GM12878 (cell line): Measurements from ENCODE around the gene SETD2. TPM values are rescaled to one million over a fixed set of nuclear protein-coding genes. Genes with fewer than 3 reads are reported as not detected.

Experiments used
- ATAC-seq: fragments of 200-7000 bp; cut with Tn5 transposase; 3 replicates; pipeline ENCODE4 v1.9.1; 2020; ENCODE audit warnings: mild to moderate bottlenecking, moderate library complexity
- BruUV-seq: library from RNA; stranded (reverse); fragments of 400-500 nt; replicated peaks from 2 replicates; lab custom pipeline; 2021; lab: Mats Ljungman, UMichigan
- CTCF ChIA-PET: fragments of 300-600 bp; sonication (Branson Sonifier 250); formaldehyde crosslinking; extraction: SDS; loops from one replicate; lab custom pipeline; 2021; ENCODE audit warnings: inconsistent platforms; lab: Yijun Ruan, JAX
- POLR2A ChIA-PET: fragments of 350-600 bp; formaldehyde crosslinking; extraction: SDS; loops from one replicate; lab custom pipeline; 2021; ENCODE audit warnings: inconsistent platforms; lab: Charles Lee
- RAD21 ChIA-PET: fragments of 300-600 bp; sonication (Branson Sonifier 250); formaldehyde crosslinking; loops from one replicate; lab custom pipeline; 2023; ENCODE audit warnings: antibody characterized with exemption; ENCODE audit not compliant: unreplicated experiment; lab: Charles Lee
- SMC1A ChIA-PET: fragments of 300-600 bp; sonication (Branson Sonifier 250); formaldehyde crosslinking; loops from one replicate; lab custom pipeline; 2023; ENCODE audit not compliant: unreplicated experiment, uncharacterized antibody; lab: Charles Lee
- DNase-seq: peaks from one replicate; pipeline ENCODE4 v3.0.0-alpha.2; 2011; ENCODE audit warnings: low read depth, low spot score
- FAIRE-seq: peaks from 3 replicates; lab custom pipeline; 2011; peaks lifted over from hg19 to GRCh38; lab: Jason Lieb, UNC
- H2AFZ ChIP-seq: 2 replicates; pipeline ENCODE4 v1.6.0; 2011; ENCODE audit warnings: low read depth, low read length, control low read depth; ENCODE audit not compliant: control insufficient read depth
- H3K27ac ChIP-seq: 2 replicates; pipeline ENCODE4 v1.5.1; 2011; ENCODE audit warnings: control low read depth; ENCODE audit not compliant: control insufficient read depth, insufficient read depth
- H3K27me3 ChIP-seq, 2 experiments: replicated peaks in 1 of 2; 2 replicates each; pipeline versions ENCODE4 v1.6.0 to v1.6.1; 2011; ENCODE audit warnings: low read length in 1 of 2; ENCODE audit not compliant: control insufficient read depth in 2 of 2, insufficient read depth in 2 of 2
- H3K36me3 ChIP-seq, 2 experiments: 2 replicates each; pipeline ENCODE4 v1.5.1; 2011; ENCODE audit warnings: low read length in 1 of 2; ENCODE audit not compliant: control insufficient read depth in 2 of 2, insufficient read depth in 2 of 2
- H3K4me1 ChIP-seq: 2 replicates; pipeline ENCODE4 v1.6.1; 2011; ENCODE audit warnings: mild to moderate bottlenecking, low read length, moderate library complexity, mixed read lengths; ENCODE audit not compliant: control insufficient read depth, insufficient read depth
- H3K4me2 ChIP-seq: 2 replicates; pipeline ENCODE4 v1.6.0; 2011; ENCODE audit warnings: control low read depth; ENCODE audit not compliant: control insufficient read depth, insufficient read depth
- H3K4me3 ChIP-seq: fragments of 200-600 bp; sonication (generic); 2 replicates; pipeline ENCODE4 v1.5.1; 2016
- H3K79me2 ChIP-seq: 2 replicates; pipeline ENCODE4 v1.6.0; 2011; ENCODE audit warnings: low read length; ENCODE audit not compliant: control insufficient read depth, insufficient read depth
- H3K9ac ChIP-seq: 2 replicates; pipeline ENCODE4 v1.8.0; 2011; ENCODE audit warnings: low read length, control low read depth, mixed read lengths; ENCODE audit not compliant: control insufficient read depth, insufficient read depth
- H3K9me3 ChIP-seq: replicated peaks from 3 replicates; pipeline ENCODE4 v1.5.1; 2011; ENCODE audit warnings: mild to moderate bottlenecking, low read length; ENCODE audit not compliant: control insufficient read depth, insufficient read depth
- H4K20me1 ChIP-seq: 2 replicates; pipeline ENCODE4 v1.6.0; 2011; ENCODE audit not compliant: control insufficient read depth, insufficient read depth
- CBX3 ChIP-seq: fragments of 200-600 bp; sonication (generic); IDR thresholded peaks from 2 replicates; pipeline ENCODE4 v1.6.1; 2016; ENCODE audit warnings: low read depth, borderline replicate concordance
- MXI1 ChIP-seq: fragments of 150-350 bp; IDR thresholded peaks from 2 replicates; pipeline ENCODE4 v1.6.1; 2011; ENCODE audit warnings: low read depth, mild to moderate bottlenecking, inconsistent platforms, low read length, improper control_type of control experiment
- PBX3 ChIP-seq: IDR thresholded peaks from 2 replicates; pipeline ENCODE4 v1.6.1; 2011; ENCODE audit warnings: mild to moderate bottlenecking, low read depth, low read length, moderate library complexity; ENCODE audit not compliant: insufficient replicate concordance
- SPI1 ChIP-seq: IDR thresholded peaks from 2 replicates; pipeline ENCODE4 v1.6.1; 2011; ENCODE audit warnings: low read depth, mild to moderate bottlenecking, low read length, moderate library complexity, borderline replicate concordance; ENCODE audit not compliant: insufficient read depth
- in situ Hi-C: fragments of 300-500 bp; cut with MboI; formaldehyde crosslinking; loops from 9 replicates; pipeline ENCODE4 v1.14.3; 2018; ENCODE audit warnings: mixed read lengths
- intact Hi-C: fragments of 100-400 bp; cut with micrococcal nuclease; formaldehyde crosslinking; loops from one replicate; pipeline ENCODE4 v1.14.2; 2022; ENCODE audit not compliant: unreplicated experiment
- polyA plus RNA-seq, 11 experiments: library from polyadenylated mRNA; depleted of rRNA in 4 of 11; unstranded in 6 of 11; stranded (reverse) in 5 of 11; fragments of >200 nt; fragmentation: Nextera tagmentation in 4 of 11; fragmentation: Illumina TruSeq in 1 of 11; extraction: Ambion mirVana in 4 of 11; extraction: Trizol in 1 of 11; gene quantifications; 1 replicate in 1 of 11; 2 replicates in 10 of 11; pipeline versions ENCODE4 v1.2.1 to v1.2.3, GENCODE V29; 2011 to 2016; ENCODE audit warnings: inconsistent platforms in 2 of 11, missing spikeins in 2 of 11, low read depth in 1 of 11
- total RNA-seq, 4 experiments: library from RNA; depleted of rRNA in 3 of 4; stranded (reverse); fragments of >200 nt in 3 of 4; fragmentation: Illumina TruSeq in 1 of 4; extraction: Trizol in 1 of 4; gene quantifications; 2 replicates each; pipeline versions ENCODE4 v1.2.1 to v1.2.3, GENCODE V29; 2013 to 2021

The SETD2 gene
- total and polyA plus RNA-seq, 10 of the 15 experiments (the other 5 are each of a cell fraction or from before 2014, with no cell fraction given) = 8.4 to 44.9 (median 24.5) TPM

- SMC1A ChIA-PET = interaction anchor here (0.9 to 1.6 kb wide), 4 partner anchors 12 to 26 kb away, joined by 3 to 6 read pairs (median 3); no protein-coding TSS in a partner anchor
- H3K27ac ChIP-seq = no peak overlapping the region
- H4K20me1 ChIP-seq = no peaks in the 10 kb centered on the region
- BruUV-seq = no TSS peak
- no peak overlapping the region for H3K9ac ChIP-seq
- H3K79me2 ChIP-seq = no peaks in the 10 kb centered on the region
- peaks cover 0 to 4% of the 10 kb centered on the region in 2 experiments; a peak in 3 of 4 replicates for H3K36me3 ChIP-seq
- CTCF ChIA-PET = interaction anchor here (0.7 to 2.1 kb wide), 4 partner anchors 13 to 1502 kb away, joined by 3 to 4 read pairs (median 3); no protein-coding TSS in a partner anchor
- TF ChIP-seq CBX3 = no peak
- no peak for TF ChIP-seq MXI1
- no peak for TF ChIP-seq SPI1
- TF ChIP-seq PBX3 = no peak
- TF ChIP-seq, all 136 proteins: peak for 0
- Histone ChIP-seq H2AFZ (no peak overlapping the region), H3K27me3 (no peaks in the 10 kb centered on the region), H3K4me1 (no peaks in the 10 kb centered on the region), H3K4me3 (no peak overlapping the region), H3K9me3 (no peaks in the 10 kb centered on the region), H3K4me2 (no peak overlapping the region)
- in situ Hi-C loops (no loop called here), intact Hi-C loops (loop anchor here (10.0 kb wide), 1 partner anchor 278 kb away; no protein-coding TSS in a partner anchor)
- FAIRE-seq = peak; percentile 54
- DNase-seq = no peak
- RAD21 ChIA-PET = interaction anchor here (1.1 kb wide), 1 partner anchor 131 kb away, joined by 7 read pairs; no protein-coding TSS in a partner anchor
- POLR2A ChIA-PET = interaction anchor here (0.5 to 0.9 kb wide), 3 partner anchors 20 to 64 kb away, joined by 3 to 5 read pairs (median 4); no protein-coding TSS in a partner anchor
- no peak for ATAC-seq
Observed at GRCh38 chr3:47047069-47047468, 116.8 kb downstream of the SETD2 start.
